Fibroblast of skin of back (primary cell): Measurements from ENCODE around the gene LDLRAP1.
A peak's percentile ranks its signal among the peaks of the same experiment; 100 is the strongest.
"Not testable (repeated sequence)": the region's sequence is repeated elsewhere in the genome, so short reads cannot be mapped to it uniquely, and the experiment has no call there.

Experiments
- DNase-seq: peaks from one replicate; pipeline ENCODE4 v3.0.0-alpha.2; 2013

Gene LDLRAP1

GRCh38 chr1:25577134-25577920 lies 33.9 kb downstream of the LDLRAP1 start:
- no peak for DNase-seq

- DNase-seq: no peak
Measured at GRCh38 chr1:25579292-25580252, 36.2 kb downstream of the LDLRAP1 start.

- DNase-seq: no peak
Measured at GRCh38 chr1:25580927-25581326, 37.5 kb downstream of the LDLRAP1 start.

GRCh38 chr1:25581764-25582163 lies 38.4 kb downstream of the LDLRAP1 start:
- DNase-seq: no peak

- DNase-seq: peak; percentile 51
Measured at GRCh38 chr1:25583519-25584370, 40.3 kb downstream of the LDLRAP1 start.

GRCh38 chr1:25586181-25586588 lies 42.8 kb downstream of the LDLRAP1 start:
- no peak for DNase-seq

GRCh38 chr1:25587290-25587689 lies 43.9 kb downstream of the LDLRAP1 start:
- no peak for DNase-seq

- not testable (repeated sequence) for DNase-seq
Measured at GRCh38 chr1:25588224-25588623, 44.8 kb downstream of the LDLRAP1 start.

- not testable (repeated sequence) for DNase-seq
Measured at GRCh38 chr1:25588786-25589185, 45.4 kb downstream of the LDLRAP1 start.

- DNase-seq: no peak
Measured at GRCh38 chr1:25590096-25590824, 46.9 kb downstream of the LDLRAP1 start.

- no peak for DNase-seq
Measured at GRCh38 chr1:25593861-25594260, 50.5 kb downstream of the LDLRAP1 start.

- no peak for DNase-seq
Measured at GRCh38 chr1:25594971-25595370, 51.6 kb downstream of the LDLRAP1 start.

- DNase-seq: not testable (repeated sequence)
Measured at GRCh38 chr1:25596641-25597040, 53.2 kb downstream of the LDLRAP1 start.

- no peak for DNase-seq
Measured at GRCh38 chr1:25598879-25599278, 55.5 kb downstream of the LDLRAP1 start.

GRCh38 chr1:25599969-25600610 lies 56.7 kb downstream of the LDLRAP1 start:
- DNase-seq: no peak

GRCh38 chr1:25600971-25601699 lies 57.7 kb downstream of the LDLRAP1 start:
- DNase-seq: not testable (repeated sequence)

- not testable (repeated sequence) for DNase-seq
Measured at GRCh38 chr1:25603779-25604538, 60.6 kb downstream of the LDLRAP1 start.

- DNase-seq: no peak
Measured at GRCh38 chr1:25607123-25607522, 63.7 kb downstream of the LDLRAP1 start.

- DNase-seq: peak; percentile 76
Measured at GRCh38 chr1:25608488-25609178, 65.2 kb downstream of the LDLRAP1 start.
